MCF 10A (cell line): ENCODE results near the gene GALNT16. TPM values are rescaled to one million over a fixed set of nuclear protein-coding genes. Genes with fewer than 3 reads are reported as not detected.

ENCODE experiments used
- BruUV-seq: library from RNA; stranded (reverse); fragments of 400-500 nt; replicated peaks from 2 replicates; lab custom pipeline; 2021; lab: Mats Ljungman, UMichigan
- CTCF ChIA-PET: fragments of 300-600 bp; sonication (Branson Sonifier 250); formaldehyde crosslinking; extraction: SDS; loops from one replicate; lab custom pipeline; 2021; ENCODE audit warnings: antibody characterized with exemption, inconsistent platforms; lab: Yijun Ruan, JAX
- POLR2A ChIA-PET: fragments of 300-600, 350-650 bp; sonication (Branson Sonifier 250); formaldehyde crosslinking; extraction: SDS; loops from one replicate; lab custom pipeline; 2020; ENCODE audit warnings: antibody characterized with exemption, inconsistent platforms; lab: Yijun Ruan, JAX
- DNase-seq: peaks from one replicate; pipeline ENCODE4 v3.0.0-alpha.2; 2018; ENCODE audit not compliant: unreplicated experiment
- H3K27ac Mint-ChIP-seq: one replicate; pipeline ENCODE4 v1.8.0; 2022; ENCODE audit warnings: mild to moderate bottlenecking, low read depth, mixed read lengths; ENCODE audit not compliant: unreplicated experiment
- H3K27me3 Mint-ChIP-seq: one replicate; pipeline ENCODE4 v1.8.0; 2022; ENCODE audit warnings: mixed read lengths; ENCODE audit not compliant: insufficient read depth, unreplicated experiment
- H3K36me3 Mint-ChIP-seq: one replicate; pipeline ENCODE4 v1.8.0; 2022; ENCODE audit warnings: mild to moderate bottlenecking, moderate library complexity, mixed read lengths; ENCODE audit not compliant: insufficient read depth, unreplicated experiment
- H3K4me1 Mint-ChIP-seq: one replicate; pipeline ENCODE4 v1.8.0; 2022; ENCODE audit warnings: mixed read lengths; ENCODE audit not compliant: insufficient read depth, unreplicated experiment
- H3K4me3 Mint-ChIP-seq: one replicate; pipeline ENCODE4 v1.8.0; 2022; ENCODE audit warnings: mild to moderate bottlenecking, moderate library complexity, mixed read lengths; ENCODE audit not compliant: unreplicated experiment
- H3K9me3 Mint-ChIP-seq: one replicate; pipeline ENCODE4 v1.8.0; 2022; ENCODE audit warnings: mixed read lengths; ENCODE audit not compliant: unreplicated experiment
- intact Hi-C: fragments of 100-400 bp; cut with micrococcal nuclease; formaldehyde crosslinking; loops from 2 replicates; pipeline ENCODE4 v1.14.1; 2022
- total RNA-seq: library from RNA; stranded (reverse); gene quantifications from 2 replicates; pipeline ENCODE4 v1.2.3, GENCODE V29; 2022
- TF ChIP-seq, protein P1 (sequence below): fragments of 200-600 bp; IDR thresholded peaks from one replicate; pipeline ENCODE4 v1.8.0; 2022; ENCODE audit warnings: antibody characterized with exemption, mild to moderate bottlenecking; ENCODE audit not compliant: unreplicated experiment

Gene GALNT16
- total RNA-seq, 1 experiment from 2014 or later: not detected

DNA sequence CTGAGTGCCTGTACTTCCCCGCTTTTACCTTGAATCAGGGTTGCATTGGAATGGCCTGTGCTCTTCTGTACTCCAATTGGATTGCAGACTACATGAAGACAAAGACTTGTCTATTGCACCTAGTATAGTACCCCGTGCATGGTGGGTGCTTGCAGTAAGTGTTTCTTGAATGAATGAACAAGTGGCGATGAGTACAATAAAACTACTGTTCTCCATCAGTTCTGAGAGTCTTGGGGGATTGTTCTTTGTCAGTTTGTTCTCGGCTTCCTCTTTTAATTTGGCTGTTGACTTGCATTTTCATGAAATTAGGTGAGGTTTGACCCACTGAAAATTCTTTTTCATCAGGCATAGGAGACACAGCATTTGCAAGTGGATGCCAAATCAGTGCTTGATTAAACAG lies 104.0 kb downstream of the GALNT16 start:
- POLR2A ChIA-PET: no interaction called here
- H3K9me3 Mint-ChIP-seq: no peaks in the 10 kb centered on the region
- H3K4me3 Mint-ChIP-seq: no peak overlapping the region
- H3K27me3 Mint-ChIP-seq: peaks cover 6% of the 10 kb centered on the region
- CTCF ChIA-PET: no interaction called here
- BruUV-seq: no TSS peak
- no peak overlapping the region for H3K27ac Mint-ChIP-seq
- no peak for DNase-seq
- H3K36me3 Mint-ChIP-seq: no peaks in the 10 kb centered on the region
- TF ChIP-seq, protein P1, sequence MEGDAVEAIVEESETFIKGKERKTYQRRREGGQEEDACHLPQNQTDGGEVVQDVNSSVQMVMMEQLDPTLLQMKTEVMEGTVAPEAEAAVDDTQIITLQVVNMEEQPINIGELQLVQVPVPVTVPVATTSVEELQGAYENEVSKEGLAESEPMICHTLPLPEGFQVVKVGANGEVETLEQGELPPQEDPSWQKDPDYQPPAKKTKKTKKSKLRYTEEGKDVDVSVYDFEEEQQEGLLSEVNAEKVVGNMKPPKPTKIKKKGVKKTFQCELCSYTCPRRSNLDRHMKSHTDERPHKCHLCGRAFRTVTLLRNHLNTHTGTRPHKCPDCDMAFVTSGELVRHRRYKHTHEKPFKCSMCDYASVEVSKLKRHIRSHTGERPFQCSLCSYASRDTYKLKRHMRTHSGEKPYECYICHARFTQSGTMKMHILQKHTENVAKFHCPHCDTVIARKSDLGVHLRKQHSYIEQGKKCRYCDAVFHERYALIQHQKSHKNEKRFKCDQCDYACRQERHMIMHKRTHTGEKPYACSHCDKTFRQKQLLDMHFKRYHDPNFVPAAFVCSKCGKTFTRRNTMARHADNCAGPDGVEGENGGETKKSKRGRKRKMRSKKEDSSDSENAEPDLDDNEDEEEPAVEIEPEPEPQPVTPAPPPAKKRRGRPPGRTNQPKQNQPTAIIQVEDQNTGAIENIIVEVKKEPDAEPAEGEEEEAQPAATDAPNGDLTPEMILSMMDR: no peak
- H3K4me1 Mint-ChIP-seq: no peaks in the 10 kb centered on the region
- intact Hi-C loops: no loop called here

- TF ChIP-seq, protein P1: no peak
- intact Hi-C loops: no loop called here
- CTCF ChIA-PET: interaction anchor here (1.1 kb wide), 1 partner anchor 111 kb away, joined by 3 read pairs; no protein-coding TSS in a partner anchor
Measured at GRCh38 chr14:69364378-69364777, 104.4 kb downstream of the GALNT16 start.

GRCh38 chr14:69366069-69366468 lies 106.1 kb downstream of the GALNT16 start:
- Mint-ChIP-seq H3K4me1 (no peaks in the 10 kb centered on the region), H3K27me3 (no peaks in the 10 kb centered on the region), H3K9me3 (no peaks in the 10 kb centered on the region), H3K4me3 (no peak overlapping the region), H3K27ac (no peak overlapping the region), H3K36me3 (no peaks in the 10 kb centered on the region)
- CTCF ChIA-PET: no interaction called here
- no TSS peak for BruUV-seq
- POLR2A ChIA-PET: interaction anchor here (1.3 kb wide), 1 partner anchor 10 kb away, joined by 4 read pairs; no protein-coding TSS in a partner anchor
- intact Hi-C loops: no loop called here
- TF ChIP-seq, protein P1: no peak
- DNase-seq: no peak

More at GRCh38 chr14:69364378-69364777, 104.4 kb downstream of the GALNT16 start:
- H3K36me3 Mint-ChIP-seq: no peaks in the 10 kb centered on the region
- POLR2A ChIA-PET: interaction anchor here (0.9 kb wide), 1 partner anchor 13 kb away, joined by 3 read pairs; no protein-coding TSS in a partner anchor
- H3K27ac Mint-ChIP-seq: no peak overlapping the region
- no peak for DNase-seq
- peaks cover 2% of the 10 kb centered on the region for H3K27me3 Mint-ChIP-seq
- no peaks in the 10 kb centered on the region for H3K9me3 Mint-ChIP-seq
- no peak overlapping the region for H3K4me3 Mint-ChIP-seq
- BruUV-seq: no TSS peak
- no peaks in the 10 kb centered on the region for H3K4me1 Mint-ChIP-seq

DNA sequence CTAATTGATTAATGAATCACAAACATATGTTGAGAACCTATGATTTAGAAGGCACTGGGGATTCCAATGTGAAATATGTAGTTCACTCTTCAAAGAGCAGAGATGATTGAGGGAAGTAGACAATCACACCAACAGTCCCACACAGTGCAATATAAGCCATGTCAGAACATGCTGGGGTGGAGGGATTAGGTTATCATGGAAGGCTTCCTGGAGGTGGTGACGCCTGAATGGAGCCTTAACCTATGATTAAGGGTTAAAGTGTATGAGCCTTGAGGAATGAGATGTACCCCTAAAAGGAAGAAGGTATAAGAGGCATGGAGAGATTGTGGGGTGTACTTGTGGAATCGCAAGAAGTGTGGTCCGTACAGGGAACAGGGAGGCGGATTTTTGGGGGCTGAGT lies 106.8 kb downstream of the GALNT16 start:
- POLR2A ChIA-PET: interaction anchor here (0.7 to 1.3 kb wide), 3 partner anchors 10 to 33 kb away, joined by 3 to 4 read pairs (median 3); no protein-coding TSS in a partner anchor
- BruUV-seq: no TSS peak
- intact Hi-C loops: no loop called here
- no peaks in the 10 kb centered on the region for H3K9me3 Mint-ChIP-seq
- CTCF ChIA-PET: no interaction called here
- H3K4me1 Mint-ChIP-seq: no peaks in the 10 kb centered on the region
- H3K27me3 Mint-ChIP-seq: no peaks in the 10 kb centered on the region
- H3K36me3 Mint-ChIP-seq: no peaks in the 10 kb centered on the region
- no peak overlapping the region for H3K4me3 Mint-ChIP-seq
- H3K27ac Mint-ChIP-seq: no peak overlapping the region
- TF ChIP-seq, protein P1: no peak
- DNase-seq: no peak
